ENCODE measurements around the gene TRIM58.

The TRIM58 gene

GRCh38 chr1:247895163-247895637 lies 38.2 kb downstream of the TRIM58 start, which contains the start of gene OR2W3:
OR2W3 (plus strand) TSS chr1:247895587; CDS start chr1:247895587, 0 bp downstream.
- DNase-seq = no peak

- DNase-seq = no peak
These were observed 39.0 kb downstream of the TRIM58 start for GRCh38 chr1:247895976-247896375.

- no peak for DNase-seq
These were observed 47.1 kb downstream of the TRIM58 start for GRCh38 chr1:247904122-247904521.

GRCh38 chr1:247905181-247905580 lies 48.2 kb downstream of the TRIM58 start:
- DNase-seq = no peak

GRCh38 chr1:247905910-247906503 lies 49.0 kb downstream of the TRIM58 start:
- DNase-seq = no peak

- no peak for DNase-seq
These were observed 49.6 kb downstream of the TRIM58 start for GRCh38 chr1:247906504-247907047.

- no peak for DNase-seq
These were observed 51.8 kb downstream of the TRIM58 start for GRCh38 chr1:247908766-247909165.

GRCh38 chr1:247913786-247914185 lies 56.8 kb downstream of the TRIM58 start:
- DNase-seq = no peak

GRCh38 chr1:247914941-247915662 lies 58.1 kb downstream of the TRIM58 start:
- no peak for DNase-seq

- no peak for DNase-seq
These were observed 63.0 kb downstream of the TRIM58 start, which contains the start of gene OR2T8 for GRCh38 chr1:247919952-247920351. OR2T8 (plus strand) TSS chr1:247920252; CDS start chr1:247921018, 766 bp downstream.

- DNase-seq = no peak
These were observed 67.0 kb downstream of the TRIM58 start for GRCh38 chr1:247923941-247924340.

GRCh38 chr1:247924868-247925267 lies 67.9 kb downstream of the TRIM58 start, which contains the start of gene OR2AJ1:
OR2AJ1 (plus strand) TSS chr1:247924889; CDS start chr1:247933769, 8,880 bp downstream.
- DNase-seq = no peak

Measured in activated CD4-positive, alpha-beta T cell treated with anti-CD3 and anti-CD28 coated beads for 1 hour (primary cell).